K562 treated with DMSO at 1 percent for 12 hours (cell line): ENCODE results near the gene DYRK1B. TPM values are rescaled to one million over a fixed set of nuclear protein-coding genes. Genes with fewer than 3 reads are reported as not detected.

Experiments used
- total RNA-seq: library from RNA; unstranded; fragments of 300-600 nt; gene quantifications from 2 replicates; pipeline ENCODE4 v1.2.3, GENCODE V29; 2022; ENCODE audit not compliant: insufficient read depth

DYRK1B gene
- 8.2 and 12.6 TPM in 2 replicates for total RNA-seq

DNA sequence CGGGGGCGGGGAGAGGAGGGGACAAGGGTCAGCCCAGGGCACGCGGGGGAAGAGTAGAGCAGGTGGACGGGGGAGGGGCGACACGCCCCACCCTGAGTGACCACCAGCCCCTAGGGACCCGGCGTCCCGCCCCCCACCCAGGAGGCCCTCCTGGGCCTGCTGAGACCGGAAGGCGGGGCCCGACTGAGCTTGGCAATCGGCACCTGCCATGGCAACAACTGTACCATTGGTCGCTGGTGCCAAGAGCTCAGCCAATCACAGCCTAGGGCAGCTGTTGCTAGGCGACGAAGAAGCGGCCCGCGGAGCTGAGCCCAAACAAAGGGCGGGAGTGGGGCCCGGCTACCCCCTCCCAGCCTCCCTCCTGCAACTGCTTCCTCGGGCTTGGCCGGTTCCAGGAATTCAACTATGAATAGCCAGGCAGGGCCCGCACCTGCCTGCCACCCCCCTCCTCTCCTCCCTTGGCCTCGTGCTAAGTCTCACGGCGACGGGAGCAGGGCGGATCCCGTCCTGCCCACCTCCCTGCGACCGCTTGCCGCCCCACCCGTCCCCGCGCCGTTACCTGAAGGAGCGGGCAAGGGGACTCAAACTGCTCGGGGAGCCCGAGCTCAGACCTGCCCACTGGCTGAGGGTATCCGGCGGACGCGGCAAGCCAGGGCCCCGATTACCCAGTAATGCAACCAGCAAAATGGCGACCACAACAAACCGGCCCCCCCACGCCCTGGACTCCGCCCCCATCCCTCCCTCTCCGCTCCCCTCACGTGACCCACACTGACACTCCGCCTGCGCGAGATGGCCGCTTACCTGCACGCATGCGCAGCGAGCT lies at the start of gene DYRK1B:
Gene DYRK1B (minus strand): TSS at position 699 of the 823 bp plus-strand sequence. CDS start 2,295 bp downstream, outside the sequence.

DNA sequence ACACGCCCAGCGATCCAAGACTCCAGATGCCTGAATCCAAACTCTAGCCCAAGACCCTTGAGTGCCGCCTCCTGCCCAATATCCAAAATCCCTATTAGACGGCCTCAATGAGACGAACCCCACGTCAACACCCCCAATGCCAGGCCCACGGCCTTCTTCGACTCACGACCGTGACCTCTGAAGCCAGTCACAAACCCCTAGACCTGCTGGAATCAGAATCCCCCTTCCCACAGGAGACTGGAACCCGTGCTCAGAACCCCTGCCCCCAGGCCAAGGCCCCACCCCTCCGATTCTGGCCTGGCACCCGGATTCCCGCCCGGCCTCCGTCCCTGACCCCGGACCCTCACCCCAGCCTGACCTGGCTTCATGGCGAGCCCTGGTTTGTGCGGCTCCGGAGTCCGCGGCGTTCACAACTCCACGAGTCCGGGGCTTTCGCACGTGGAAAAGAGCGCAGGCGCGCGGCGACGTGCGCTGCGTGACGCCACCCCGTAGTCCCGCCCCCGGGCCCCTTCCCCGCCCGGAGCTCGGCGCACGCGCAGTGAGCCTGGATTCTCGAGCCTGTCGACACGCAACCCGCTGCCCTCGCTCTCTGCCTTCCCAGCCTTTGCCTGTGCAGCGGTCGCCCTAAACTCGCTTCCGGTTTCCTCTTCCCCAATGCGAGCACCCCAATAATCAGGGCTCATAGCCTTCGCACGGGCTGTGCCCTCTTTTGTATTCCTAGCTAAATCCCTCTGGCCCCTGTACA lies 12.1 kb upstream of the DYRK1B start, which contains the start of gene FBL:
Gene FBL (minus strand): TSS at position 447 of the 745 bp plus-strand sequence. CDS start 79 bp downstream, at position 368.

GRCh38 chr19:39778763-39779162 lies 55.2 kb downstream of the DYRK1B start, which contains the start of gene LEUTX:
LEUTX (plus strand) TSS chr19:39778854; CDS start chr19:39778921, 67 bp downstream.

Other genes starting within 250 kb of the DYRK1B start
- 3.8 TPM in 1 of 2 replicates, not detected in the other for gene LGALS13, start 231.6 kb downstream of the DYRK1B start, total RNA-seq
- gene LGALS16, start 178.2 kb downstream of the DYRK1B start, total RNA-seq: not detected in 2 replicates
- gene LGALS14, start 129.7 kb downstream of the DYRK1B start, total RNA-seq: not detected in 2 replicates
- gene CLC, start 96.1 kb downstream of the DYRK1B start, total RNA-seq: not detected in 2 replicates
- gene LEUTX, start 55.3 kb downstream of the DYRK1B start, total RNA-seq: not detected in 2 replicates
- gene FBL, start 12.2 kb upstream of the DYRK1B start, total RNA-seq: 323 and 470 TPM in 2 replicates
- gene FCGBP, start 100.5 kb upstream of the DYRK1B start, total RNA-seq: 0.27 and 0.31 TPM in 2 replicates
- 120 and 143 TPM in 2 replicates for gene PSMC4, start 137.0 kb upstream of the DYRK1B start, total RNA-seq
- gene ZNF546, start 162.9 kb upstream of the DYRK1B start, total RNA-seq: 0.18 and 3.3 TPM in 2 replicates
- gene ZNF780B, start 222.1 kb upstream of the DYRK1B start, total RNA-seq: 2.6 and 10.7 TPM in 2 replicates